PC-9 (cell line): Measurements from ENCODE around the gene NELL1.

Source experiments
- CTCF ChIP-seq: fragments of 200-600 bp; sonication (generic); conservative IDR thresholded peaks from 2 replicates; pipeline ENCODE4 v1.6.1; 2017; ENCODE audit warnings: mixed run types, antibody characterized with exemption, mild to moderate bottlenecking, moderate library complexity
- EZH2 ChIP-seq: fragments of 200-600 bp; sonication (generic); IDR thresholded peaks from 2 replicates; pipeline ENCODE4 v1.8.0; 2017; ENCODE audit warnings: antibody characterized with exemption, low read depth

GRCh38 chr11:20854215-20854955, 185.0 kb downstream of the NELL1 start:
- no peak for TF ChIP-seq CTCF
- no peak for TF ChIP-seq EZH2
